Vagina (tissue), 2 donors: Measurements from ENCODE around the gene SMARCA2. TPM values are rescaled to one million over a fixed set of nuclear protein-coding genes. Genes with fewer than 3 reads are reported as not detected.
A peak's percentile ranks its signal among the peaks of the same experiment; 100 is the strongest.

ENCODE experiments used
- DNase-seq, 2 donors: peaks; one replicate each; pipeline ENCODE4 v3.0.0-alpha.2; 2017; ENCODE audit errors: extremely low spot score in 2 of 2
- H3K27ac ChIP-seq: fragments of 200-600 bp; sonication (generic); one replicate; pipeline ENCODE4 v1.5.1; 2019
- H3K27me3 ChIP-seq: fragments of 200-600 bp; sonication (generic); one replicate; pipeline ENCODE4 v1.5.1; 2019
- H3K36me3 ChIP-seq, 2 donors: fragments of 200-600 bp; sonication (generic); one replicate each; pipeline ENCODE4 v1.5.1; 2017 to 2019
- H3K4me1 ChIP-seq: fragments of 200-600 bp; sonication (generic); one replicate; pipeline ENCODE4 v1.5.1; 2019
- H3K4me3 ChIP-seq, 2 donors: fragments of 200-600 bp; sonication (generic); 1 replicate in 1 of 2; 2 replicates in 1 of 2; pipeline ENCODE4 v1.5.1; 2016 to 2019
- H3K9me3 ChIP-seq: fragments of 200-600 bp; sonication (generic); one replicate; pipeline ENCODE4 v1.5.1; 2019
- POLR2A ChIP-seq, 2 donors: fragments of 450-650 bp; IDR thresholded peaks; one replicate each; pipeline ENCODE4 v1.6.1; 2017; ENCODE audit warnings: antibody characterized with exemption in 2 of 2, mild to moderate bottlenecking in 2 of 2, moderate library complexity in 2 of 2
- POLR2AphosphoS5 ChIP-seq, 2 donors: sonication (generic); formaldehyde crosslinking; IDR thresholded peaks; one replicate each; pipeline ENCODE4 v1.9.0; 2017; ENCODE audit warnings: antibody characterized with exemption in 2 of 2, mild to moderate bottlenecking in 2 of 2, low read depth in 1 of 2; ENCODE audit not compliant: insufficient read depth in 1 of 2
- intact Hi-C: fragments of 100-400 bp; cut with DNase I; formaldehyde crosslinking; loops from one replicate; pipeline ENCODE4 v1.15.1; 2023
- total RNA-seq: library from RNA; depleted of rRNA; stranded (reverse); fragments of >200 nt; gene quantifications from one replicate; pipeline ENCODE4 v1.2.3, GENCODE V29; 2016
- TF ChIP-seq, protein P1 (sequence below), 3 experiments: fragments of 450-650 bp in 2 of 3; fragments of 200-600 bp in 1 of 3; sonication (generic) in 1 of 3; IDR thresholded peaks; one replicate each; pipeline ENCODE4 v1.5.1; 2017 to 2019; ENCODE audit warnings: antibody characterized with exemption in 3 of 3, mild to moderate bottlenecking in 2 of 3, moderate library complexity in 2 of 3

The SMARCA2 gene
- total RNA-seq, 1 donor from 2014 or later: 98.0 TPM

DNA sequence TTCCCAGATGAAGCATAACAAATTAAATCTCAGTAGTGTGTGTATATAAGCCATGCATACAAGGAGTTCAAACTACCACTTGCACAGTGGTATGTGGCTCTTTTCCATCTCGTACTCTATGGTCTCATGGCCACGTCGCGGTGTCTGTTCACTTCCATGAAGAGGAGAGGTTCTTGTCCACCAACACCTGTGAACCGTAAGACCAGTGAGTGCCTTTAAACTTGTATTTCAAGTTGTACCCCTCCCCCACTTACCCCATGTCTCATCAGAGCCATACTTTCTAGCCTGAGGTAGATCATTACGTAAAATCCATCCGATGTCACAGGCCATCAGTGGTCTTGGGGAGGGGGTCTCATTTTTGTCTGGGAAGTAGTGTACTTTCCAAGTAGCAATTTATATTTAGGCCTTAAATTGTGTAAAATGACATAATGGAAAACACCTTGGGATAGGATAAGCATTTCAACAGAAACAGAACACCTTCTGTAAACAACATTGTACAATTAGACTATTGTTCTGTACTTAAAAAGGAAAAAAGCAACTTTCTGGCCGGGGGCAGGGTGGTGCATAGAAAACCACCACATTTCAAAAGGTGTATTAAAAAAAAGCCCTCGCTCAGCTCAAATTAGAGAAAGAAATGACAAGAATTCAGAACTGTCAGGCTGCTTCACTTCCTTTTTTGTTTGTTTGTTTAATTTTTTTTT, 163.0 kb downstream of the SMARCA2 start:
- Histone ChIP-seq H3K4me3 (no peak overlapping the region), H3K4me1 (no peaks in the 10 kb centered on the region), H3K27ac (no peak overlapping the region), H3K36me3 (peaks cover 0 to 12% of the 10 kb centered on the region in 2 donors), H3K27me3 (no peaks in the 10 kb centered on the region), H3K9me3 (no peaks in the 10 kb centered on the region)
- no peak for DNase-seq
- intact Hi-C loops: no loop called here
- TF ChIP-seq POLR2AphosphoS5 (IDR thresholded peaks at IDR 0.05; ENCODE audit: insufficient read depth in 1 of 2, low read depth in 1 of 2) (no peak), POLR2A (IDR thresholded peaks at IDR 0.05) (no peak)
- TF ChIP-seq, protein P1, sequence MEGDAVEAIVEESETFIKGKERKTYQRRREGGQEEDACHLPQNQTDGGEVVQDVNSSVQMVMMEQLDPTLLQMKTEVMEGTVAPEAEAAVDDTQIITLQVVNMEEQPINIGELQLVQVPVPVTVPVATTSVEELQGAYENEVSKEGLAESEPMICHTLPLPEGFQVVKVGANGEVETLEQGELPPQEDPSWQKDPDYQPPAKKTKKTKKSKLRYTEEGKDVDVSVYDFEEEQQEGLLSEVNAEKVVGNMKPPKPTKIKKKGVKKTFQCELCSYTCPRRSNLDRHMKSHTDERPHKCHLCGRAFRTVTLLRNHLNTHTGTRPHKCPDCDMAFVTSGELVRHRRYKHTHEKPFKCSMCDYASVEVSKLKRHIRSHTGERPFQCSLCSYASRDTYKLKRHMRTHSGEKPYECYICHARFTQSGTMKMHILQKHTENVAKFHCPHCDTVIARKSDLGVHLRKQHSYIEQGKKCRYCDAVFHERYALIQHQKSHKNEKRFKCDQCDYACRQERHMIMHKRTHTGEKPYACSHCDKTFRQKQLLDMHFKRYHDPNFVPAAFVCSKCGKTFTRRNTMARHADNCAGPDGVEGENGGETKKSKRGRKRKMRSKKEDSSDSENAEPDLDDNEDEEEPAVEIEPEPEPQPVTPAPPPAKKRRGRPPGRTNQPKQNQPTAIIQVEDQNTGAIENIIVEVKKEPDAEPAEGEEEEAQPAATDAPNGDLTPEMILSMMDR (IDR thresholded peaks at IDR 0.05): no peak

DNA sequence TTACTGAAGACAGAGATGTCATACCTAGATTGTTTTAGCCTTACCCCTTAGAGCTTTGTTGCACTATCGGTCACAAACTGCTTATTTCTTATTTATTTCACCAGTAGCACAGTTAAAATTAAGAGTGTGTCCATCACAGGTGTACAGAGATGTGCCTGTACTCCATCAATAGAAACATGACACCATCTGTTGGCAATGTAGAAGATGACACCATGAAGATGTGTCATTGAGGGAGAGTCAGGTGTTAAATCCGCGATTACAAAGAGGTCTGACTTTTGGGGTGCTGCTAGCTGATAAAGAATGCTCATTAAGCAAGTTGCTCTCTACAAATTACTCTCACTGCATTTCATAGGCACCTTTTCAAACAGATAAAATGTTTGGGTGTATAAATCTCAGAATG, 164.4 kb downstream of the SMARCA2 start:
- DNase-seq: no peak
- Histone ChIP-seq H3K27ac (no peak overlapping the region), H3K4me1 (no peaks in the 10 kb centered on the region), H3K27me3 (no peaks in the 10 kb centered on the region), H3K9me3 (no peaks in the 10 kb centered on the region), H3K4me3 (no peak overlapping the region), H3K36me3 (peaks cover 0 to 15% of the 10 kb centered on the region in 2 donors)
- TF ChIP-seq POLR2A (IDR thresholded peaks at IDR 0.05) (no peak), POLR2AphosphoS5 (IDR thresholded peaks at IDR 0.05; ENCODE audit: insufficient read depth in 1 of 2, low read depth in 1 of 2) (no peak)
- TF ChIP-seq, protein P1 (IDR thresholded peaks at IDR 0.05): no peak
- intact Hi-C loops: no loop called here

DNA sequence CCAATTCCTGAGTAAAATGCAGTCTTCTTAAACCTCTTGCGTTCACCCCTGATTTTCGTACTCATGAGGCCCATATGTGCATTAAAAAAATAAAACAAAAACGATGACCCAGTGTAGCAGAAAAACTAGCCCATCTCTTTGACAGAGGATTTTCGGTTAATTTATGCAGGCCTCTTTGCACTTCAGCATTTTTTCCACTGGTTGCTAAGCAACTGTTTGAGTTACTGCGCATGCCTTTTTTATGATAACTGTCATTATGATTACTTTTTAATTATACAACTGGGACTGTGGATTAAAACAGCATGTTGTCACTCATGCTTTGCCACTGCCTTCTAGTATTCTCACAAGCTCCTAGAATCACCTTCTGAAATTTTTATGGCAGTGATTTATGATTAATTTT, 165.0 kb downstream of the SMARCA2 start:
- H3K4me1 ChIP-seq: no peaks in the 10 kb centered on the region
- no peak overlapping the region for H3K4me3 ChIP-seq
- no peak for TF ChIP-seq POLR2AphosphoS5 (IDR thresholded peaks at IDR 0.05; ENCODE audit: insufficient read depth in 1 of 2, low read depth in 1 of 2)
- TF ChIP-seq, protein P1 (IDR thresholded peaks at IDR 0.05): no peak
- TF ChIP-seq POLR2A (IDR thresholded peaks at IDR 0.05): no peak
- H3K9me3 ChIP-seq: no peaks in the 10 kb centered on the region
- no peak overlapping the region for H3K27ac ChIP-seq
- H3K36me3 ChIP-seq: peaks cover 0 to 15% of the 10 kb centered on the region in 2 donors
- no peaks in the 10 kb centered on the region for H3K27me3 ChIP-seq
- no peak for DNase-seq
- intact Hi-C loops: no loop called here

DNA sequence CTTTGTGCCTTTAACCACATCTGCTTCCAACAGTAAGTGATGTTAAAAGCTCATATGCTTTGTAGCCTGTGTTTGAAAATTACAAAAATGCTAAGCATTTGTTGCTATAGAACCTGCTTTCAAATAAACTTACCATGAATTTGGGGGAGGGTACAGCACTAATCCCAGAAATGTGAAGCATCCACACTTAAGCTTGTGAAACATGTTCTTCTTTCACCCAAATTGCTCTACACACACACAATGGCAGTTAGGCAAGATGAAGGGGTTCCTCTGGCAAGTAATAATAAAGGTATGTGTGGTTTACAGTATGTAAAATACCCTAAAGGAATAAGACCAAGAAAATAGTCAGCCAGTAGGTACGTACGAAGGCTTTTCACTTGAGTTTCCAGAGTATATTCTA, 165.6 kb downstream of the SMARCA2 start:
- Histone ChIP-seq H3K27me3 (no peaks in the 10 kb centered on the region), H3K9me3 (no peaks in the 10 kb centered on the region), H3K36me3 (peaks cover 0 to 19% of the 10 kb centered on the region in 2 donors), H3K4me1 (no peaks in the 10 kb centered on the region), H3K4me3 (no peak overlapping the region), H3K27ac (no peak overlapping the region)
- no peak for DNase-seq
- intact Hi-C loops: no loop called here
- TF ChIP-seq POLR2A (IDR thresholded peaks at IDR 0.05) (no peak), POLR2AphosphoS5 (IDR thresholded peaks at IDR 0.05; ENCODE audit: insufficient read depth in 1 of 2, low read depth in 1 of 2) (no peak)
- TF ChIP-seq, protein P1 (IDR thresholded peaks at IDR 0.05): no peak

DNA sequence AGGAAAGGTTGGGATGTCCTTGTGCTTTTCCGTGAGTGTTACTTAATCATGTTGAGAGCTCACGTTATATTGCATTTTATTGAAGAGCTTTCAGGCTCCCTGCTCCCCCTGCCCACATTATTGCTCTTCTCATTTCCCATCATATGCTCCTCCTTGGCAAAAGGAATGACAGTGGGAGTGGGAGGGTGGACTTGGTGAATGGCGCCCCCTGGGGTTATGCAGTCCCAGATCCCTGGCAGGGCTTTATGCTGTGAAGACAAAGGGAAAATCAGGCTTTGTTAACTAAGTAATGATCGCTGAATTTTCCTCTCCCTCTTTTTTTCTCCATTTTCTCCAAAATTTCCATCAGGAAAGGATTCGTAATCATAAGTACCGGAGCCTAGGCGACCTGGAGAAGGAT, 166.6 kb downstream of the SMARCA2 start:
- no peaks in the 10 kb centered on the region for H3K27me3 ChIP-seq
- no peak overlapping the region for H3K27ac ChIP-seq
- H3K36me3 ChIP-seq: peaks cover 0 to 29% of the 10 kb centered on the region in 2 donors
- TF ChIP-seq, protein P1 (IDR thresholded peaks at IDR 0.05): peak in 1 of 3 experiments; percentile 14
- TF ChIP-seq POLR2AphosphoS5 (IDR thresholded peaks at IDR 0.05; ENCODE audit: insufficient read depth in 1 of 2, low read depth in 1 of 2) (no peak), POLR2A (IDR thresholded peaks at IDR 0.05) (no peak)
- intact Hi-C loops: no loop called here
- no peaks in the 10 kb centered on the region for H3K9me3 ChIP-seq
- H3K4me1 ChIP-seq: no peaks in the 10 kb centered on the region
- H3K4me3 ChIP-seq: no peak overlapping the region
- DNase-seq: no peak
